Central memory CD8-positive, alpha-beta T cell (primary cell): Measurements from ENCODE around the gene CPEB3.
"Not testable (repeated sequence)": the region's sequence is repeated elsewhere in the genome, so short reads cannot be mapped to it uniquely, and the experiment has no call there.

ENCODE experiments used
- ATAC-seq: fragments of 150-1000 bp; cut with Tn5 transposase; replicated peaks from 2 replicates; pipeline ENCODE4 v1.10.0; 2022; ENCODE audit warnings: mild to moderate bottlenecking, moderate FRiP score, moderate number of reproducible peaks; ENCODE audit not compliant: poor library complexity, severe bottlenecking; ENCODE audit errors: extremely low read depth
- DNase-seq, 2 donors: peaks; one replicate each; pipeline ENCODE4 v3.0.0; 2021; ENCODE audit warnings: low spot score in 2 of 2
- H3K27ac Mint-ChIP-seq: one replicate; pipeline ENCODE4 v1.8.0; 2022; ENCODE audit warnings: low read depth, mild to moderate bottlenecking, moderate library complexity, mixed read lengths
- H3K27me3 Mint-ChIP-seq: one replicate; pipeline ENCODE4 v1.8.0; 2022; ENCODE audit warnings: mixed read lengths
- H3K36me3 Mint-ChIP-seq: one replicate; pipeline ENCODE4 v1.8.0; 2022; ENCODE audit warnings: mild to moderate bottlenecking, moderate library complexity, mixed read lengths; ENCODE audit not compliant: insufficient read depth
- H3K4me1 Mint-ChIP-seq: one replicate; pipeline ENCODE4 v1.8.0; 2022; ENCODE audit warnings: mixed read lengths
- H3K4me3 Mint-ChIP-seq: one replicate; pipeline ENCODE4 v1.8.0; 2022; ENCODE audit warnings: mild to moderate bottlenecking, moderate library complexity, mixed read lengths
- H3K9me3 Mint-ChIP-seq: one replicate; pipeline ENCODE4 v1.8.0; 2022; ENCODE audit warnings: mixed read lengths

Gene CPEB3

DNA sequence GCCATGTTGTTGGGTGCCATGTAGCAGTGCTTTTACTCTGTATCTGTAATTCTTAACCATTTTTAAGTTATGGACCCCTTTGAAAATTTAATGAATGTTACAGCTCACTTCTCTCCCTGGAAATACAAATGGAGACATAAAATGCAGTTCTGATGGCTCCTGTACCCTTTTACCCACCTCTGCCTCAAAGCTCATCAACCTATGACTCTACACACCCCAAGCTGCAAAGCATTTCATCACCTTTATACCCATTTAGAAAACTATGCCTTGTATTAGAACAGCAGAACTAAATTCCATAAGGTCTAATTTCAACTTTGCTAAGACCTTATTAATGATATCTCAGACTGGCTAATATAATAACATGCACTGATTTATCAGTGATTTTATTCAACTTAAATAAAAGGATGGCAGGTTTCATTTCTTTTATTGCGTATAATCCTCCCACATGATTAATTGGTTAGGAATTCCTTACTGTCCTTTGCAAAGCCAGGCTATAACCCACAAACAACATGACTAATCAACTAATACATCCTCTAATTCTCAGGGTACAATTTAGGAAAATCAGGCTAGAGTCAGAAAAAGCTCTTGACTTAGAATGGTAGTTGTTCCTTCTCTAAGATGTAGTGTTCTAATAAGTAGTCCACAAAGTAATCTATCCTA, 68.1 kb downstream of the CPEB3 start:
- Mint-ChIP-seq H3K4me1 (no peaks in the 10 kb centered on the region), H3K36me3 (peaks cover 3% of the 10 kb centered on the region), H3K4me3 (no peak overlapping the region), H3K9me3 (no peaks in the 10 kb centered on the region), H3K27ac (no peak overlapping the region), H3K27me3 (no peaks in the 10 kb centered on the region)
- DNase-seq (no peak), ATAC-seq (no peak)

DNA sequence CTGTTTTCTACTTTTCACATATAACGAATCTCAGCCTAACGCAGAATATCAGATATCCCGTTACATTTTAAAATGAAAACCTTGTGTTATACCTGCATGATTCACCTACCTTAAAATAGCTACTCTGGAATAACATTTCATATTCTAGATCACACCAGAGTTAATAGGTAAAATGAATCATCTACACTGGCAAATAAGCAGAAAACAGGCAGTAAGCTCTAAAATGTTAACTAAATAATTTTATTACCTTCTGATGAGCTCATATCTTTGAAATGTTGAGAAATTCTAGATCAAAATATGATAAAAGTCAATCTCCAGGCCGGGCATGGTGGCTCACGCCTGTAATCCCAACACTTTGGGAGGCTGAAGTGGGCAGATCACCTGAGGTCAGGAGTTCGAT, 71.3 kb downstream of the CPEB3 start:
- Mint-ChIP-seq H3K4me3 (no peak overlapping the region), H3K4me1 (no peaks in the 10 kb centered on the region), H3K27me3 (no peaks in the 10 kb centered on the region), H3K36me3 (peaks cover 3% of the 10 kb centered on the region), H3K27ac (no peak overlapping the region), H3K9me3 (no peaks in the 10 kb centered on the region)
- DNase-seq (no peak), ATAC-seq (no peak)

- H3K27ac Mint-ChIP-seq: no peak overlapping the region
- H3K4me1 Mint-ChIP-seq: no peaks in the 10 kb centered on the region
These were observed 72.3 kb downstream of the CPEB3 start for GRCh38 chr10:92218569-92218968.

DNA sequence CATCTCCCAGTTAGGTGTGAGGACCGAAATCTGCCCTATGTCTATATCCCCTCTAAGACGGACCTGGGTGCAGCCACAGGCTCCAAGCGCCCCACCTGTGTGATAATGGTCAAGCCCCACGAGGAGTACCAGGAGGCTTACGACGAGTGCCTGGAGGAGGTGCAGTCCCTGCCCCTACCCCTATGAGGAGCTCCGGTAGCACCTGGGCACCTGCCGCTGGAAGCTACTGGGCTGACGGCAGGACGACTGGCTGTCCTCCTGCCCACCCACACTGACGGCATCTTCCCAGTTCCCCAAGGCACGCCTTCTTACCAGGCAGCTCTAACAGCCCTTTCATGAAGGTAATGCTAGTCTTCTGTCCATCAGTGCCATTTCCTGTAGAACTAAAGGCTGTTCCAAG, 74.3 kb downstream of the CPEB3 start:
- not testable (repeated sequence) for H3K27me3 Mint-ChIP-seq, ATAC-seq, H3K9me3 Mint-ChIP-seq, DNase-seq, H3K36me3 Mint-ChIP-seq, H3K27ac Mint-ChIP-seq, H3K4me1 Mint-ChIP-seq, H3K4me3 Mint-ChIP-seq

More at GRCh38 chr10:92218569-92218968, 72.3 kb downstream of the CPEB3 start:
- H3K4me3 Mint-ChIP-seq: no peak overlapping the region
- DNase-seq (no peak), ATAC-seq (no peak)
- H3K36me3 Mint-ChIP-seq: peaks cover 3% of the 10 kb centered on the region
- H3K27me3 Mint-ChIP-seq: no peaks in the 10 kb centered on the region
- H3K9me3 Mint-ChIP-seq: no peaks in the 10 kb centered on the region

DNA sequence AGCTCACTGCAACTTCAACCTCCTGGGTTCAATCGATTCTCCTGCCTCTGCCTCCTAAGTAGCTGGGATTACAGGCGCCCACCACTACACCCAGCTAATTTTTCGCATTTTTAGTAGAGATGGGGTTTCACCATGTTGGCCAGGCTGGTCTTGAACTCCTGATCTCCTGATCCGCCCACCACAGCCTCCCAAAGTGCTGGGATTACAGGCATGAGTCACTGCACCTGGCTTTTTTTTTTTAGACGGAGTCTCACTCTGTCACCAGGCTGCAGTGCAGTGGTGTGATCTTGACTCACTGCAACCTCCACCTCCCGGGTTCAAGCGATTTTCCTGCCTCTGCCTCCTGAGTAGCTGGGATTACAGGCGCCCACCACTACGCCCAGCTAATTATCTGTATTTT, 75.7 kb downstream of the CPEB3 start:
- H3K27ac Mint-ChIP-seq, DNase-seq, H3K4me3 Mint-ChIP-seq: not testable (repeated sequence)

DNA sequence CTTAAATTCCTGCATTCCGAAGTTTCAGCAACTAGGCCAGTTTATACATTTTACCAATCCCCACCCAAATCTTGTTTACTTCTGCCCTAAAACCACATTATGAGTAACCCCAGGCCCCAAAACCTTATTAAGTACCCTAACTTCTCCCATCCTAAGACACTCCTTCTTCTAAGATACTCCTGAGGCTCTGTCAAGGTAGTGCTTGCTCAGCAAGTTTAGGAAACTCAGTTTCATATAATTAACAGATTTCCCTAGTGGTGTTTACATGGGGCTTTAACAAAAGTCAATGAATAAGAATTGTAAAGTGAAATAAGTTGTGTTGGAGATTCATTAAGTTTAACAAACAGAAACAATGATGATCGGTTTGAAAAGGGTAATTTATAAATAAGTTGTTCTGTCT, 77.8 kb downstream of the CPEB3 start:
- peaks cover 1% of the 10 kb centered on the region for H3K36me3 Mint-ChIP-seq
- H3K9me3 Mint-ChIP-seq: no peaks in the 10 kb centered on the region
- H3K4me3 Mint-ChIP-seq: no peak overlapping the region
- DNase-seq: no peak
- peaks cover 11% of the 10 kb centered on the region for H3K4me1 Mint-ChIP-seq
- peak overlapping the region; percentile 54 for H3K27ac Mint-ChIP-seq
- no peaks in the 10 kb centered on the region for H3K27me3 Mint-ChIP-seq
- ATAC-seq: no peak

More for the DNA sequence above, 75.7 kb downstream of the CPEB3 start:
- H3K36me3 Mint-ChIP-seq, H3K27me3 Mint-ChIP-seq, ATAC-seq, H3K9me3 Mint-ChIP-seq, H3K4me1 Mint-ChIP-seq: not testable (repeated sequence)

GRCh38 chr10:92208736-92209135, 82.1 kb downstream of the CPEB3 start:
- Mint-ChIP-seq H3K9me3 (no peaks in the 10 kb centered on the region), H3K36me3 (peaks cover 1% of the 10 kb centered on the region), H3K27ac (no peak overlapping the region), H3K4me1 (peaks cover 11% of the 10 kb centered on the region), H3K27me3 (no peaks in the 10 kb centered on the region), H3K4me3 (no peak overlapping the region)
- DNase-seq (no peak), ATAC-seq (no peak)

DNA sequence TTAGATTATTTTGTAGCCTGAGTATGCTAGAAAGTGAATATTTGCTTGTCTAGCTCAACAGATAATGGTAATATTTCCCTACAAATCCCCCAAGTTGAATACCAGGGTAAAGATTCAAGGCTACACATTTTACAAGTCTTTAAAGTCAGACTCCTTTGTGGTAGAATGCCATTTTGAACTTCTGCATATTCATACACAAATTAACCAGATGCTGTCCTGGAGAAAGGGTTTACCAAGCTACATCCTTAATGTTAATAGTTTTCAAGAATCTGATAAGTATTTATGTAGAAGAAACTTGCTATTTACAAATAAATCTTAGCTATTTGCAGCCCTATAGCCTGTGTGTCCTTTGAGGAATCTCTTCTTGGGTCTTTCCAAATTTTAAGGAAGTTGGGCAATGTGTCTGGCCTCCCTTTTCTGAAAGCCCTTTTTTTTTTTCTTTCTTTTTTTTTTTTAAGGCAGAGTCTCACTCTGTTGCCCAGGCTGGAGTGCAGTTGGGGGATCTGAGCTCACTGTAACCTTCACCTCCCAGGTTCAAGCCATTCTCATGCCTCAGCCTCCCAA, 82.6 kb downstream of the CPEB3 start:
- Mint-ChIP-seq H3K27ac (no peak overlapping the region), H3K4me3 (no peak overlapping the region), H3K4me1 (peaks cover 10% of the 10 kb centered on the region), H3K9me3 (no peaks in the 10 kb centered on the region), H3K27me3 (no peaks in the 10 kb centered on the region), H3K36me3 (peaks cover 1% of the 10 kb centered on the region)
- DNase-seq (no peak), ATAC-seq (no peak)

DNA sequence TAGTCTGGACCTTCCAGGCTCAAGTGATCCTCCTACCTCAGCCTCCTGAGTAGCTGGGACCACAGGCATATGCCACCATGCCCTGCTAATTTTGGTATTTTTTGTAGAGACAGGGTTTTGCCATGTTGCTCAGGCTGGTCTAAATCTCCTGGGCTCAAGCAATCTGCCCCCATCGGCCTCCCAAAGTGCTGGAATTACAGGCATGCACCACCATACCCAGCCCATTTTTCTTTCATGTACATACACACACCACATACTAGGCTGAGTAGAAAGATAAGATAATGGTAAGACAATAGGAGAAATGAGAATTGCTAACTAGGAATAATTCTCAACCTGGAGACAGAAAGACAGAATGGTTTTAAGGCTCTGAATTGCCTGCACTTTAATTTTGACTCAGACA, 83.8 kb downstream of the CPEB3 start:
- DNase-seq: no peak
- peaks cover 5% of the 10 kb centered on the region for H3K4me1 Mint-ChIP-seq
- no peaks in the 10 kb centered on the region for H3K27me3 Mint-ChIP-seq
- no peak overlapping the region for H3K27ac Mint-ChIP-seq
- no peak for ATAC-seq
- peaks cover 1% of the 10 kb centered on the region for H3K36me3 Mint-ChIP-seq
- H3K4me3 Mint-ChIP-seq: no peak overlapping the region
- H3K9me3 Mint-ChIP-seq: no peaks in the 10 kb centered on the region

DNA sequence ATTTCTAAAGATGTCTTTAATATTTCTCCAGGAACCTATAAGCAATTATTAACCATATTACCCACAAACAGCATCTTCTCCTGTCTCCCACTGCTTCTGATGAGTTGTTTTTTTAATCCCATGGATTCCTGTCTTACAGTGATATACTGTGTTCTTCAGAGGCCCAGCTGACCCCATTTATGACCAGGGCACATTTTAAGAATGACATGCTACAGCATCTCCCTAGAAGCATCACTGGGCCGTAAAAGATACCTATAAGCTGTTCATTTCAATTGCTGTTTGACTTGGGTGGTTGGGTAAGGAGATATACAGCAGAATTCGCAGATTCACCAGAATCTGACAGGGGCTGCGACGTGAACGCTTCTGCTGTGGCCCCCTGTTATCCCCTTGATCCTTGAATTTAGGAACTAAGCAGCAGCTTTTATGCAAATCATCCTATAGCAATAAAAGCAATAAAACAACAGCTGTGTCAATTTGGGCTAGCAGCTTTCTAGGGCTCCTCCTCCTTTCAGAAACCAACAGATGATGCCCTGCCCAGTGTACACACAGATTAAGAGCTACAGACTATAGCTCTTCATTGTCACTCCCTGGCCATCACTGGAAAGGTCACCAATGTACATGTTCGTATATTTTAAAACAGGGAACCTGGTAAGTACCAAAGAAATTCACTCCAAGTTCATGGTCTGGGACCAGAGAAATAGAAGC, 86.8 kb downstream of the CPEB3 start:
- H3K9me3 Mint-ChIP-seq: no peaks in the 10 kb centered on the region
- no peak overlapping the region for H3K4me3 Mint-ChIP-seq
- DNase-seq (no peak), ATAC-seq (no peak)
- no peaks in the 10 kb centered on the region for H3K27me3 Mint-ChIP-seq
- no peak overlapping the region for H3K27ac Mint-ChIP-seq
- peaks cover 1% of the 10 kb centered on the region for H3K36me3 Mint-ChIP-seq
- no peaks in the 10 kb centered on the region for H3K4me1 Mint-ChIP-seq

DNA sequence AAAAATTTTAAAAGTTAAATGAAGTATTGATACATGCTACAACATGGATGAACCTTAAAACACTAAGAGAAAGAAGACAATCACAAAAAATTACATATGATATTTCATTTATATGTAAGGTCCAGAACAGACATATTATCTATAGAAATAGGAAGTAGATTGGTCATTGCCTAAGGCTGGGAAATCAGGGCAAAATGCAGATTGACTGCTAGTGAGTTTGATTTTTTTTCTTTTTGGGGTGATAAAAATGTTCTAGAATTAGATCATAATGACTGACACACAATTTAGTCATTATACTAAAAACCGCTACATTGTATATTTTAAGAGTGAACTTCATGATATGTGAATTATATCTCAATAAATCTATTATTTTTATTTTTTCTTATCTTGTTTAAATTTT, 88.3 kb downstream of the CPEB3 start:
- DNase-seq: no peak
- H3K36me3 Mint-ChIP-seq: peaks cover 3% of the 10 kb centered on the region

DNA sequence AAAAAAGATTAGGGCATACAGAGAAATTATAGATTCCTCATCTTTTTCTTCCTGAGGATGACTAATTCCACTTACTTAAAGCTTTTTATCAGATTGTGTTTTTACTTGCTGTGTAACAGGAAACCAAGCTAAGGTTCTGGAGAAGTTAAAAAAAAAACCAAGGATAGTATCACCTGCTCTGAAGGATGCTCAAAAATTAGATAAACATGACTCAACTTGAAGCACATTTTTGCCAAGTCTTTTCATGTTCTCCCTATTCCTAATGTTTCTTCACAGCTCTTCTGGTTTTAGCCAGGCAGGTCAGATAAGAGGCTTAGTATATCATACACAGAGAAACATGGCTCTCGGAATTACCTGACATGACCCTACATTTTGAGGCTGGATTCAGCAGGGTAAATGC, 90.3 kb downstream of the CPEB3 start:
- no peak overlapping the region for H3K27ac Mint-ChIP-seq
- no peak overlapping the region for H3K4me3 Mint-ChIP-seq
- no peaks in the 10 kb centered on the region for H3K4me1 Mint-ChIP-seq
- H3K36me3 Mint-ChIP-seq: peaks cover 3% of the 10 kb centered on the region
- DNase-seq (no peak), ATAC-seq (no peak)
- H3K27me3 Mint-ChIP-seq: no peaks in the 10 kb centered on the region
- no peaks in the 10 kb centered on the region for H3K9me3 Mint-ChIP-seq

More for the DNA sequence above, 88.3 kb downstream of the CPEB3 start:
- no peaks in the 10 kb centered on the region for H3K4me1 Mint-ChIP-seq
- ATAC-seq: no peak
- H3K9me3 Mint-ChIP-seq: no peaks in the 10 kb centered on the region
- H3K27ac Mint-ChIP-seq: no peak overlapping the region
- H3K27me3 Mint-ChIP-seq: no peaks in the 10 kb centered on the region
- H3K4me3 Mint-ChIP-seq: no peak overlapping the region

- H3K27me3 Mint-ChIP-seq: no peaks in the 10 kb centered on the region
- H3K4me1 Mint-ChIP-seq: no peaks in the 10 kb centered on the region
- no peak overlapping the region for H3K4me3 Mint-ChIP-seq
- DNase-seq (no peak), ATAC-seq (no peak)
- H3K27ac Mint-ChIP-seq: no peak overlapping the region
- no peaks in the 10 kb centered on the region for H3K9me3 Mint-ChIP-seq
- peaks cover 6% of the 10 kb centered on the region for H3K36me3 Mint-ChIP-seq
These were observed 103.8 kb downstream of the CPEB3 start for GRCh38 chr10:92187101-92187500.
